CD14-positive monocyte (primary cell): ENCODE results near the gene RALY. TPM values are rescaled to one million over a fixed set of nuclear protein-coding genes. Genes with fewer than 3 reads are reported as not detected.

ENCODE experiments used
- DNase-seq, 3 donors: peaks; one replicate each; pipeline ENCODE4 v3.0.0-alpha.2; 2011 to 2022
- H2AFZ ChIP-seq: 2 replicates; pipeline ENCODE4 v1.6.0; 2012; ENCODE audit warnings: mild to moderate bottlenecking, low read depth, low read length, inconsistent platforms; ENCODE audit not compliant: insufficient read depth, poor library complexity, severe bottlenecking
- H3K27ac ChIP-seq, 2 donors: 1 replicate in 1 of 2; 2 replicates in 1 of 2; pipeline ENCODE4 v1.5.1; 2012 to 2013; ENCODE audit warnings: low read length in 2 of 2, control low read depth in 1 of 2, inconsistent platforms in 1 of 2, low read depth in 1 of 2, mild to moderate bottlenecking in 1 of 2
- H3K27me3 ChIP-seq, 2 donors: one replicate each; pipeline versions ENCODE4 v1.6.0 to v1.6.1; 2011 to 2013; ENCODE audit warnings: low read length in 2 of 2; ENCODE audit not compliant: control insufficient read depth in 2 of 2, insufficient read depth in 2 of 2
- H3K36me3 ChIP-seq, 2 donors: replicated peaks in 1 of 2; 1 replicate in 1 of 2; 2 replicates in 1 of 2; pipeline versions ENCODE4 v1.5.1 to v1.6.1; 2012 to 2013; ENCODE audit warnings: low read length in 2 of 2, control low read depth in 1 of 2, inconsistent platforms in 1 of 2, mild to moderate bottlenecking in 1 of 2; ENCODE audit not compliant: insufficient read depth in 2 of 2, control insufficient read depth in 1 of 2
- H3K4me1 ChIP-seq, 2 donors: 1 replicate in 1 of 2; 2 replicates in 1 of 2; pipeline versions ENCODE4 v1.5.1 to v1.6.1; 2012 to 2013; ENCODE audit warnings: low read length in 2 of 2, control low read depth in 1 of 2, inconsistent platforms in 1 of 2, mild to moderate bottlenecking in 1 of 2, moderate library complexity in 1 of 2; ENCODE audit not compliant: insufficient read depth in 2 of 2, control insufficient read depth in 1 of 2
- H3K4me2 ChIP-seq: replicated peaks from 2 replicates; pipeline ENCODE3; 2012; ENCODE audit warnings: low read length, moderate library complexity, mild to moderate bottlenecking; ENCODE audit not compliant: poor library complexity, severe bottlenecking; ENCODE audit errors: extremely low read depth
- H3K4me3 ChIP-seq, 3 experiments: fragments of 200-600 bp in 1 of 3; sonication (generic) in 1 of 3; replicated peaks in 1 of 3; 1 replicate in 2 of 3; 2 replicates in 1 of 3; pipeline ENCODE4 v1.5.1; 2011 to 2013; ENCODE audit warnings: low read length in 3 of 3, mild to moderate bottlenecking in 3 of 3, control low read depth in 2 of 3, low read depth in 2 of 3, inconsistent platforms in 1 of 3, moderate library complexity in 1 of 3
- H3K79me2 ChIP-seq: 2 replicates; pipeline ENCODE4 v1.6.0; 2012; ENCODE audit warnings: mild to moderate bottlenecking, control low read depth, inconsistent platforms, low read length, moderate library complexity; ENCODE audit not compliant: insufficient read depth
- H3K9ac ChIP-seq: 2 replicates; pipeline ENCODE4 v1.6.0; 2017; ENCODE audit warnings: low read length, mild to moderate bottlenecking; ENCODE audit not compliant: insufficient read depth, poor library complexity, severe bottlenecking
- H3K9me3 ChIP-seq, 2 donors: replicated peaks in 1 of 2; 1 replicate in 1 of 2; 2 replicates in 1 of 2; pipeline versions ENCODE4 v1.5.1 to v1.6.1; 2012 to 2013; ENCODE audit warnings: low read length in 2 of 2, control low read depth in 1 of 2; ENCODE audit not compliant: control insufficient read depth in 1 of 2, insufficient read depth in 1 of 2
- H4K20me1 ChIP-seq: 2 replicates; pipeline ENCODE4 v1.6.0; 2012; ENCODE audit warnings: mild to moderate bottlenecking, low read length, control low read depth, moderate library complexity; ENCODE audit not compliant: insufficient read depth
- H3K27ac Mint-ChIP-seq, 7 donors: one replicate each; pipeline ENCODE4 v1.8.0; 2020; ENCODE audit warnings: mild to moderate bottlenecking in 7 of 7, mixed read lengths in 7 of 7, moderate library complexity in 6 of 7, inconsistent platforms in 2 of 7
- H3K27me3 Mint-ChIP-seq, 3 donors: one replicate each; pipeline ENCODE4 v1.8.0; 2021 to 2022; ENCODE audit warnings: low read depth in 3 of 3, mild to moderate bottlenecking in 3 of 3, mixed read lengths in 3 of 3, moderate library complexity in 3 of 3, inconsistent platforms in 1 of 3
- H3K36me3 Mint-ChIP-seq, 2 donors: one replicate each; pipeline ENCODE4 v1.8.0; 2020; ENCODE audit warnings: mixed read lengths in 2 of 2, inconsistent platforms in 1 of 2, mild to moderate bottlenecking in 1 of 2
- H3K4me1 Mint-ChIP-seq: one replicate; pipeline ENCODE4 v1.8.0; 2020; ENCODE audit warnings: mild to moderate bottlenecking, mixed read lengths
- H3K4me3 Mint-ChIP-seq, 2 donors: one replicate each; pipeline ENCODE4 v1.8.0; 2020; ENCODE audit warnings: mild to moderate bottlenecking in 2 of 2, mixed read lengths in 2 of 2, moderate library complexity in 1 of 2
- H3K9me3 Mint-ChIP-seq, 7 donors: one replicate each; pipeline ENCODE4 v1.8.0; 2020 to 2022; ENCODE audit warnings: mixed read lengths in 7 of 7, mild to moderate bottlenecking in 6 of 7, moderate library complexity in 6 of 7, inconsistent platforms in 2 of 7
- WGBS: methylation state at CpG from one replicate; pipeline ENCODE4 v1.1.5; 2013; ENCODE audit warnings: missing lambda C conversion rate; ENCODE audit not compliant: insufficient coverage; 5-methylcytosine and 5-hydroxymethylcytosine counted together
- intact Hi-C, 2 donors: fragments of 100-400 bp; cut with micrococcal nuclease; formaldehyde crosslinking; loops; one replicate each; pipeline versions ENCODE4 v1.15.0 to v1.15.1; 2023
- polyA plus RNA-seq, 3 donors: library from polyadenylated mRNA; depleted of rRNA in 1 of 3; unstranded in 2 of 3; stranded (reverse) in 1 of 3; fragments of 300-500 nt in 2 of 3; fragments of >200 nt in 1 of 3; fragmentation: Illumina TruSeq in 2 of 3; gene quantifications; 1 replicate in 2 of 3; 2 replicates in 1 of 3; pipeline ENCODE4 v1.2.3, GENCODE V29; 2012 to 2021
- TF ChIP-seq, protein P1 (sequence below): fragments of 200-600 bp; IDR thresholded peaks from one replicate; pipeline ENCODE4 v1.8.0; 2022; ENCODE audit warnings: antibody characterized with exemption, mild to moderate bottlenecking

RALY gene
- polyA plus RNA-seq, 3 donors, result 88.4 to 154 (median 152) TPM

DNA sequence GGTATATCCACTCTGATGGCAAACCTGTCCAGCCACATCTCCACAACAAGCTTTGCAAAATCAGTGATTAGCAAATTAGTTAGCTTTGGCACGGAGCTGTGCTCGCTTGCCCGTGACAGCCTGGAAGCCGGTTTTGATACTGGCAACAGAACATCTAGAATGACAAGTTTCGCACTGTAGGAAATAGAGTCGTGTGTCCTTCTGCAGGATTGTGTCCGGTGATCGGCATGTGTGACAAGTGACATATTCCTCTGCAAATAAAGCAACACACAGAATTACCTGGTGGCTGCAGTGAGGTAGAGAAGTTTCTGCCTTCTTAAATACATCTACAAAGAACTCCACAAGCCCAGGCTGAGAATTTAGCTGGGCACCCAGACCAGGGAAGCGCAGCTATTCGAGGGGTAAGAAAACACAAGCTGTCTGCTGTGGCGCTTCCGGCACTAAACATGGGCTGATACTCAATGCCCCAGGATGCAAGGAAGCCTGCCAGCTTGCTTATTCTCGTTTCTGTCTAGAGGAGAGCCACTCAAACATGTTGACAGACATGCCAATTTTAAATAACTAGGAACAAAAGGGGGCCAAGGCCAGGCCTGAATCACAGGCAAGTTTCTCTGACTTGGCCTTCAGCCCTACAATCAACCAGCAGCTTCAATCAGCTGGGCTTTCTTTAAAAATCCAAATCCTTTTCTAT, 96.1 kb downstream of the RALY start:
- Histone ChIP-seq H2AFZ (no peak overlapping the region), H3K9me3 (no peaks in the 10 kb centered on the region), H3K4me2 (no peak overlapping the region), H3K79me2 (peaks cover 38% of the 10 kb centered on the region), H3K9ac (no peak overlapping the region), H3K4me1 (no peaks in the 10 kb centered on the region), H3K27ac (no peak overlapping the region), H3K27me3 (no peaks in the 10 kb centered on the region), H3K4me3 (no peak overlapping the region), H4K20me1 (peaks cover 96% of the 10 kb centered on the region), H3K36me3 (peaks cover 83 to 98% of the 10 kb centered on the region in 2 donors)
- DNase-seq, result no peak
- intact Hi-C loops, result no loop called here
- H3K27me3 Mint-ChIP-seq, result no peaks in the 10 kb centered on the region
- H3K9me3 Mint-ChIP-seq, result no peaks in the 10 kb centered on the region
- H3K36me3 Mint-ChIP-seq, result peaks cover 76 to 85% of the 10 kb centered on the region in 2 donors
- no peak overlapping the region for H3K4me3 Mint-ChIP-seq
- TF ChIP-seq, protein P1, sequence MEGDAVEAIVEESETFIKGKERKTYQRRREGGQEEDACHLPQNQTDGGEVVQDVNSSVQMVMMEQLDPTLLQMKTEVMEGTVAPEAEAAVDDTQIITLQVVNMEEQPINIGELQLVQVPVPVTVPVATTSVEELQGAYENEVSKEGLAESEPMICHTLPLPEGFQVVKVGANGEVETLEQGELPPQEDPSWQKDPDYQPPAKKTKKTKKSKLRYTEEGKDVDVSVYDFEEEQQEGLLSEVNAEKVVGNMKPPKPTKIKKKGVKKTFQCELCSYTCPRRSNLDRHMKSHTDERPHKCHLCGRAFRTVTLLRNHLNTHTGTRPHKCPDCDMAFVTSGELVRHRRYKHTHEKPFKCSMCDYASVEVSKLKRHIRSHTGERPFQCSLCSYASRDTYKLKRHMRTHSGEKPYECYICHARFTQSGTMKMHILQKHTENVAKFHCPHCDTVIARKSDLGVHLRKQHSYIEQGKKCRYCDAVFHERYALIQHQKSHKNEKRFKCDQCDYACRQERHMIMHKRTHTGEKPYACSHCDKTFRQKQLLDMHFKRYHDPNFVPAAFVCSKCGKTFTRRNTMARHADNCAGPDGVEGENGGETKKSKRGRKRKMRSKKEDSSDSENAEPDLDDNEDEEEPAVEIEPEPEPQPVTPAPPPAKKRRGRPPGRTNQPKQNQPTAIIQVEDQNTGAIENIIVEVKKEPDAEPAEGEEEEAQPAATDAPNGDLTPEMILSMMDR, result no peak
- WGBS, result 97% methylated on average over 7 of the region's 13 CpGs
- peak overlapping the region in 5 of 7 donors; percentile 54 to 74 (median 60) for H3K27ac Mint-ChIP-seq
- H3K4me1 Mint-ChIP-seq, result no peaks in the 10 kb centered on the region

DNA sequence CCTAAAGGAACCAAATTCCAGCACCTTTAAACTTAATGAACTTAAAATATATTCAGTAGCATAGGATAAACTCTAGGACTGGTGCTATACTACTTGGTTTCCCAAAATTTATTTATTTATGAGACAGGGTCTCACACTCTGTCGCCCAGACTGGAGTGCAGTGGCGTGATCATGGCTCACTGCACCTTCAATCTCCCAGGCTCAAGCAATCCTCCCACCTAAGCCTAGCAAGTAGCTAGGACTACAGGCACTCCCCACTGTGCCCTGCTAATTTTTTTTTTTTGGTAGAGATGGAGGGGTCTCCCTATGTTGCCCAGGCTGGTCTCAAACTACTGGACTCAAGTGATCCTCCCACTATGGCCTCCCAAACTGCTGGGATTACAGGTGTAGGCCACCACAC, 96.9 kb downstream of the RALY start:
- H3K9me3 Mint-ChIP-seq, result no peaks in the 10 kb centered on the region

More for the DNA sequence above, 96.9 kb downstream of the RALY start:
- Histone ChIP-seq H3K79me2 (peaks cover 35% of the 10 kb centered on the region), H3K9ac (no peak overlapping the region), H3K9me3 (no peaks in the 10 kb centered on the region), H3K36me3 (peaks cover 86 to 98% of the 10 kb centered on the region in 2 donors), H3K4me1 (no peaks in the 10 kb centered on the region), H2AFZ (no peak overlapping the region), H3K27me3 (no peaks in the 10 kb centered on the region), H3K27ac (no peak overlapping the region), H4K20me1 (peaks cover 96% of the 10 kb centered on the region), H3K4me2 (no peak overlapping the region), H3K4me3 (no peak overlapping the region)
- no peak for DNase-seq
- Mint-ChIP-seq H3K4me3 (no peak overlapping the region), H3K36me3 (peaks cover 75 to 83% of the 10 kb centered on the region in 2 donors), H3K4me1 (no peaks in the 10 kb centered on the region), H3K27me3 (no peaks in the 10 kb centered on the region), H3K27ac (no peak overlapping the region)
- no CpG with 5 or more reads among the region's 2 CpGs for WGBS
- intact Hi-C loops, result no loop called here
- TF ChIP-seq, protein P1, result no peak
